AG09309 (cell line): ENCODE data around the gene TUBA3E.
"Not testable (repeated sequence)": the region's sequence is repeated elsewhere in the genome, so short reads cannot be mapped to it uniquely, and the experiment has no call there.

ENCODE experiments used
- DNase-seq: peaks from one replicate; pipeline ENCODE4 v3.0.0-alpha.2; 2010; ENCODE audit warnings: low read depth
- H3K4me3 ChIP-seq: 2 replicates; pipeline ENCODE4 v1.5.1; 2011; ENCODE audit warnings: mild to moderate bottlenecking, low read depth, low read length, moderate library complexity; ENCODE audit not compliant: control insufficient read depth
- CTCF ChIP-seq: IDR thresholded peaks from 2 replicates; pipeline ENCODE4 v1.5.1; 2011; ENCODE audit warnings: mild to moderate bottlenecking, low read depth, low read length, inconsistent platforms; ENCODE audit not compliant: insufficient read depth, control insufficient read depth; ENCODE audit errors: missing control alignments

The TUBA3E gene

GRCh38 chr2:130181325-130181879, 16.8 kb downstream of the TUBA3E start, which contains the start of gene SMPD4:
Gene SMPD4, minus strand, starts transcription at chr2:130181602. Its CDS starts 5,010 bp downstream, at chr2:130176592.
- TF ChIP-seq CTCF, result no peak
- H3K4me3 ChIP-seq, result peak within 1 kb of the TSS; percentile 99
- peak; percentile 67 for DNase-seq

GRCh38 chr2:130180404-130181324, 17.6 kb downstream of the TUBA3E start:
- peak overlapping the region; percentile 99 for H3K4me3 ChIP-seq
- not testable (repeated sequence) for DNase-seq

GRCh38 chr2:130174866-130175265, 23.4 kb downstream of the TUBA3E start:
- DNase-seq, H3K4me3 ChIP-seq: not testable (repeated sequence)

GRCh38 chr2:130169896-130170295, 28.3 kb downstream of the TUBA3E start:
- H3K4me3 ChIP-seq, result no peak overlapping the region
- TF ChIP-seq CTCF, result no peak
- DNase-seq, result no peak

- not testable (repeated sequence) for DNase-seq, H3K4me3 ChIP-seq
Observed at GRCh38 chr2:130169163-130169562, 29.1 kb downstream of the TUBA3E start.

GRCh38 chr2:130166611-130167010, 31.6 kb downstream of the TUBA3E start:
- not testable (repeated sequence) for DNase-seq

GRCh38 chr2:130165293-130166016, 32.8 kb downstream of the TUBA3E start:
- DNase-seq, result no peak
- no peak for TF ChIP-seq CTCF
- no peak overlapping the region for H3K4me3 ChIP-seq

More at GRCh38 chr2:130166611-130167010, 31.6 kb downstream of the TUBA3E start:
- H3K4me3 ChIP-seq, result not testable (repeated sequence)

GRCh38 chr2:130162968-130163367, 35.3 kb downstream of the TUBA3E start:
- no peak for TF ChIP-seq CTCF
- no peak for DNase-seq
- no peak overlapping the region for H3K4me3 ChIP-seq

- not testable (repeated sequence) for DNase-seq, H3K4me3 ChIP-seq
Observed at GRCh38 chr2:130162486-130162885, 35.8 kb downstream of the TUBA3E start.

- DNase-seq, result not testable (repeated sequence)
Observed at GRCh38 chr2:130160838-130161705, 37.2 kb downstream of the TUBA3E start.

More at GRCh38 chr2:130160838-130161705, 37.2 kb downstream of the TUBA3E start:
- H3K4me3 ChIP-seq, result not testable (repeated sequence)
